ENCODE measurements around the gene MUC15. TPM values are rescaled to one million over a fixed set of nuclear protein-coding genes. Genes with fewer than 3 reads are reported as not detected.

The MUC15 gene
- total RNA-seq, 1 donor from 2014 or later: not detected

DNA sequence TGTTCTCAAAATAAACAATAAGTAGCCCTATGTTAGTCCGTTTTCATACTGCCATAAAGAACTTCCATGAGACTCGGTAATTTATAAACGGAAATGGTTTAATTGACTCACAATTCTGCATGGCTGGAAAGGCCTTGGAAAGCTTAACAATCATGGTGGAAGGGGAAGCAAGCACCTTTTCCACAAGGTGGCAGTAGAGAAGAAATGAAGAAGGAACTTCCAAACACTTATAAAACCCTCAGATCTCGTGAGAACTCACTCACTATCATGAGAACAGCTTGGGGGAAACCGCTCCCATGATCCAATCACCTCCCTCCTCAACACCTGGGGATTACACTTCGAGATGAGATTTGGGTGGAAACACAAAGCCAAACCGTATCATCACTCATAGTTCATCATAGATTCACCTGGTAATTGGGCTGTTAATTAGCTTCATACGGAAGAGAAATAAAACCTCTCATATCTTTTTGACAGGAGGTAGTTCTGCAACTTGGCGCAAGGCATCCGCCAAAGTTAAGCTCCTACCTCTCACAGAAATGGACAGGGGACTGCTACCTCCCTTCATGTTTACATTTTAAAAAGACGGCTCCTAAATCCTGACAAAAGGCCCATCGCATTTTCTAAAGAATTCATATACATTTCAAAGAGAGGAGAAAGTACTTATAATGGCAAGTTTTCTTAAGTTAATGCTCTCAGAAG lies 49.0 kb downstream of the MUC15 start:
- no peak for DNase-seq (ENCODE audit: low spot score in 2 of 2)
- H3K27ac ChIP-seq: no peak overlapping the region

DNA sequence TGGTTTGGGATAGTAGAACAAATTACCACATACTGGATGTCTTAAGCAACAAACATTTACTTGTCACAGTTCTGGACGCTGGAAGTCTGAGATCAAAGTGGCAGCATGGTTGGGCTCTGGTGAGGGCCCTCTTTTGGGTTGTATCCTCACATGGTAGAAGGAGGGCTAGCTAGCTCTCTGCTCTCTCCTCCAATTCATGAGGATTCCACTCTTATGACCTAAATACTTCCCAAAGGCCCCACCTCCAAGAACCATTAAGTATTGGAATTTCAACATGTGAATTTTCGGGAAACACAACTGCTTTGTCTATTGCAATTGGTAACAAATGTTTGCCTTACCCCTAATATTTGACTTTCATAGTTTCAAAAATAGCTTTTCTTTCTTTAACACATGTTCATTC lies 52.6 kb downstream of the MUC15 start:
- intact Hi-C loops (cut with DNase I): no loop called here

More for the DNA sequence above, 49.0 kb downstream of the MUC15 start:
- Histone ChIP-seq H3K36me3 (no peaks in the 10 kb centered on the region), H3K9me3 (no peaks in the 10 kb centered on the region), H3K4me1 (no peaks in the 10 kb centered on the region), H3K27me3 (no peaks in the 10 kb centered on the region), H3K4me3 (no peak overlapping the region)
- TF ChIP-seq, protein P1, sequence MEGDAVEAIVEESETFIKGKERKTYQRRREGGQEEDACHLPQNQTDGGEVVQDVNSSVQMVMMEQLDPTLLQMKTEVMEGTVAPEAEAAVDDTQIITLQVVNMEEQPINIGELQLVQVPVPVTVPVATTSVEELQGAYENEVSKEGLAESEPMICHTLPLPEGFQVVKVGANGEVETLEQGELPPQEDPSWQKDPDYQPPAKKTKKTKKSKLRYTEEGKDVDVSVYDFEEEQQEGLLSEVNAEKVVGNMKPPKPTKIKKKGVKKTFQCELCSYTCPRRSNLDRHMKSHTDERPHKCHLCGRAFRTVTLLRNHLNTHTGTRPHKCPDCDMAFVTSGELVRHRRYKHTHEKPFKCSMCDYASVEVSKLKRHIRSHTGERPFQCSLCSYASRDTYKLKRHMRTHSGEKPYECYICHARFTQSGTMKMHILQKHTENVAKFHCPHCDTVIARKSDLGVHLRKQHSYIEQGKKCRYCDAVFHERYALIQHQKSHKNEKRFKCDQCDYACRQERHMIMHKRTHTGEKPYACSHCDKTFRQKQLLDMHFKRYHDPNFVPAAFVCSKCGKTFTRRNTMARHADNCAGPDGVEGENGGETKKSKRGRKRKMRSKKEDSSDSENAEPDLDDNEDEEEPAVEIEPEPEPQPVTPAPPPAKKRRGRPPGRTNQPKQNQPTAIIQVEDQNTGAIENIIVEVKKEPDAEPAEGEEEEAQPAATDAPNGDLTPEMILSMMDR (IDR thresholded peaks at IDR 0.05): no peak
- intact Hi-C loops (cut with DNase I): no loop called here

GRCh38 chr11:26512196-26512595 lies 59.9 kb downstream of the MUC15 start:
- TF ChIP-seq, protein P1 (IDR thresholded peaks at IDR 0.05): no peak
- intact Hi-C loops (cut with DNase I): no loop called here
- no peaks in the 10 kb centered on the region for H3K9me3 ChIP-seq
- no peak overlapping the region for H3K4me3 ChIP-seq
- no peaks in the 10 kb centered on the region for H3K36me3 ChIP-seq
- no peak overlapping the region for H3K27ac ChIP-seq
- DNase-seq (ENCODE audit: low spot score in 2 of 2): no peak
- H3K4me1 ChIP-seq: no peaks in the 10 kb centered on the region
- no peaks in the 10 kb centered on the region for H3K27me3 ChIP-seq

More for the DNA sequence above, 52.6 kb downstream of the MUC15 start:
- Histone ChIP-seq H3K27ac (no peak overlapping the region), H3K4me3 (no peak overlapping the region), H3K27me3 (no peaks in the 10 kb centered on the region), H3K9me3 (no peaks in the 10 kb centered on the region), H3K36me3 (no peaks in the 10 kb centered on the region), H3K4me1 (no peaks in the 10 kb centered on the region)
- TF ChIP-seq, protein P1 (IDR thresholded peaks at IDR 0.05): no peak
- DNase-seq (ENCODE audit: low spot score in 2 of 2): no peak

DNA sequence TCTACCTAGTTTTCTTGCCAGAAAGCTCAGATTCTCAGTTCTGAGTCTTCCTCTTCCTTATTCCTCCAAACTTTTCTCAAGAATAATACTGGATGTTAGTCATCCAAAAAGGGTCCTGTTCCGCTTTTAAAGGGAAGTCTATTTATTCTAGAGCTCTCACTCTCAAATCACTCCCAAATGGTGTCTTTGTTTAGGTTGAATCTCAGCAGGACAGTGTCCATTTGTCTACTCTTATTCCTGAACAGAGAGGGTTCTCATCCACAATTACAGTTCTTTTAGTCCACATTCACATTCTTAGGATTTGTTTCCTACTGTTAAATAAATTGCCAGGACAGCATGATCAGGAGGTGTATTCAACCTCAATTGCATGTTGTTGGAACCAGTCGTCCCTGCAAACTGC lies 61.3 kb downstream of the MUC15 start:
- TF ChIP-seq, protein P1 (IDR thresholded peaks at IDR 0.05): no peak
- intact Hi-C loops (cut with DNase I): no loop called here
- H3K4me1 ChIP-seq: no peaks in the 10 kb centered on the region
- H3K4me3 ChIP-seq: no peak overlapping the region
- no peak for DNase-seq (ENCODE audit: low spot score in 2 of 2)
- no peaks in the 10 kb centered on the region for H3K27me3 ChIP-seq
- no peaks in the 10 kb centered on the region for H3K36me3 ChIP-seq
- H3K27ac ChIP-seq: no peak overlapping the region
- H3K9me3 ChIP-seq: no peaks in the 10 kb centered on the region

- no peak for DNase-seq (ENCODE audit: low spot score in 2 of 2)
- intact Hi-C loops (cut with DNase I): no loop called here
- TF ChIP-seq, protein P1 (IDR thresholded peaks at IDR 0.05): no peak
- Histone ChIP-seq H3K36me3 (no peaks in the 10 kb centered on the region), H3K4me3 (no peak overlapping the region), H3K27me3 (no peaks in the 10 kb centered on the region), H3K27ac (no peak overlapping the region), H3K9me3 (no peaks in the 10 kb centered on the region), H3K4me1 (no peaks in the 10 kb centered on the region)
Observed at GRCh38 chr11:26510164-26510563, 61.9 kb downstream of the MUC15 start.

Other genes with a start within 250 kb of the MUC15 start
- gene ANO3, start 240.1 kb downstream of the MUC15 start, total RNA-seq: 8.2 TPM
- not detected for gene SLC5A12, start 149.8 kb upstream of the MUC15 start, total RNA-seq

All from ascending aorta (tissue), 2 donors.